OCI-LY7 (cell line): Measurements from ENCODE around the gene MAP7D3.

ENCODE experiments used
- CTCF ChIP-seq: fragments of 200-600 bp; sonication (generic); conservative IDR thresholded peaks from 2 replicates; pipeline ENCODE4 v1.5.1; 2014; ENCODE audit warnings: mild to moderate bottlenecking, antibody characterized with exemption, low read length, moderate library complexity, mixed read lengths
- EZH2phosphoT487 ChIP-seq: fragments of 200-600 bp; sonication (generic); IDR thresholded peaks from 2 replicates; pipeline ENCODE4 v1.6.1; 2018; ENCODE audit warnings: low read depth, borderline replicate concordance, mild to moderate bottlenecking, mixed run types, antibody characterized with exemption, low read length, moderate library complexity, mixed read lengths

- TF ChIP-seq CTCF, result no peak
- no peak for TF ChIP-seq EZH2phosphoT487
Observed at GRCh38 chrX:136260776-136261175, 9.6 kb upstream of the MAP7D3 start.
